Skin epidermis (tissue), 12 donors: ENCODE data around the gene MED1.
"Not testable (repeated sequence)": the region's sequence is repeated elsewhere in the genome, so short reads cannot be mapped to it uniquely, and the experiment has no call there.

ENCODE experiments used
- H3K27ac ChIP-seq, 21 experiments: fragments of 200-600 bp; sonication (generic) in 11 of 21; one replicate each; pipeline ENCODE4 v1.5.0; 2020; ENCODE audit warnings: mild to moderate bottlenecking in 3 of 21, inconsistent platforms in 2 of 21, moderate library complexity in 2 of 21
- H3K4me3 ChIP-seq, 7 experiments: fragments of 200-600 bp; sonication (generic) in 2 of 7; one replicate each; pipeline ENCODE4 v1.5.0; 2020; ENCODE audit warnings: inconsistent platforms in 2 of 7, mild to moderate bottlenecking in 2 of 7, moderate library complexity in 1 of 7

Gene MED1

DNA sequence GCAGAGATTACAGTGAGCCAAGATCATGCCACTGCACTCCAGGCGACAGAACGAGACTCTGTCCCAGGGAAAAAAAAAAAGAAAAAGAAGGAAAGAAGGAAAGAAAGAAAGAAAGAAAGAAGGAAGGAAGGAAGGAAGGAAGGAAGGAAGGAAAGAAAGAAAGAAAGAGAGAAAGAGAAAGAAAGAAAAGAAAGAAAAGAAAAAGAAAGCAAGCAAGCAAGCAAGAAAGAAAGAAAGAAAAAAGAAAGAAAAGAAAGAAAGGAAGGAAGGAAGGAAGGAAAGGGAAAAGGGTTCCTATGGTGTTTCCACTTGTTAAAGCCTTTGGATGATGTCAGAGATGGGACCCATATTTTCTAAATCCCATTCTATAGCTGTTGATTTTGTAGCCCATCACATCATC, 11.2 kb downstream of the MED1 start:
- H3K27ac ChIP-seq, H3K4me3 ChIP-seq: not testable (repeated sequence)

DNA sequence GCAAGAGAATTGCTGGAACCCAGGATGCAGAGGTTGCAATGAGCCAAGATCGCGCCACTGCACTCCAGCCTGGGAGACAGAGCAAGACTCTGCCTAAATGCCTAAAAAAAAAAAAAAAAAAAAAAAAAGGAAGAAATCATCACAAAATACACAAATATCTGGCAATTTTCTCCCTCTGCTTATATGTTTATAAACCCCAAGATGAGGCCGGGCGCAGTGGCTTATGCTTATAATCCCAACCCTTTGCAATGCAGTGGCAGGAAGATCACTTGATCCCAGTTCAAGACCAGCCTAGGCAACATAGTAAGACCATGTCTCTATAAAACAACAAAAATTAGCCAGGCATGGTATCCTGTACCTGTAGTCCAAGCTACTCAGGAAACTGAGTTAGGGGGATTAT, 21.5 kb downstream of the MED1 start:
- Histone ChIP-seq H3K27ac (no peak overlapping the region), H3K4me3 (no peak overlapping the region)

DNA sequence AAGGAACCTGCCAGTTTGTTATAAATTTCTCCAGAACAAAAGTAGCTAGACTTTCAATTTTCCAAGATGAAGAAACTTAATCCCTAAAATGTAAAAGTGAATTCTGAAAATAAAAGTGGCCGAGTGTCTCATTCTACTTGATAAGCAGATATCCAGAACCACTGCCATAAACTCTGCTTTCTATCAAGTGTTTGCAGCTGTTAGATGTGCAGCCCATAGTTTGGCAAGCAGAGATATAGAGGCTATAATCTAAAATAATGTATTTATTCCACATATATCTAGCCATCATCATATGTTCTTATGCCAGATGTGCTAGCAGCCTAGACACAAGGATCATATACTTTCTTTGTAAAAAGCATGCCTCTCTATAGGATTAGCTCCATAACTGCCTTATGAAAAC, 34.9 kb downstream of the MED1 start:
- H3K27ac ChIP-seq: no peak overlapping the region
- H3K4me3 ChIP-seq: no peak overlapping the region

DNA sequence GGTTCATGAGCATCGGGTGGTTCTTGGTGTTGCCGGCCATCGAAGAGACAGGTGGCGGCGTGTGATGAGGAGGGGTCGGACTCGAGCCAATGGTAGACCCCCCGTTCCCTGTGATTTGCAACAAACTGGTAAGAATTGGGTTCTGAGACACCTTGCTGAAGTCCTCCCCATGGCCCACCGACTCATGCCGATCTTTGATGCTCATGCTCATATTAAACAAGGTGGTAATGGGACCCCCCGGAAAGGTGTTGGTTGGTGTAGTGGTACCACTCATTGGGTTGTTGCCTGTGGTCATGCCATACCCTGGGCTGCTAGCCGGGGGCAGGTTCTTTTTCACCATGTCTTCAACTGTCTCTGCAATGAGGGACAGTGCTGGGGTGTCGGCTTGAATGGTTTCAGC, 40.8 kb downstream of the MED1 start:
- H3K4me3 ChIP-seq: no peak overlapping the region
- no peak overlapping the region for H3K27ac ChIP-seq

DNA sequence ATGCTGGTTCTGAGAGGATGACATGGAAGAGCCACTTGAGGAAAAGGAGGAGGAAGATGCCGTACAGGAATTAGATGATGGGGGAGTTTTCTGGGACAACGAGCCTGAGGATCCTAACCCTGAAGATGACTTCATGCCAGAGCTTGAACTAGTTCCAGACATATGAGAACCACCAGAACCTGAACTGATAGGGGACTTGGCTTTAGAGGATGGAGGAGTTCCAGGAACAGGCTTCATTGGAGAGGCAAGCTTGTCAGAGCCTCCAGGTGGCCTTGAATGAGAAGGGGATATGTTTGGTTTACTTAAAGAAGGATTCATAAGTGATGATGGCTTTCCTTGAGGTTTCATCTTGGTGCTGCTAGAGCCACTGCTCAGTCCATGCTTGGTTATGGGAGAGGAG, 42.7 kb downstream of the MED1 start:
- H3K27ac ChIP-seq: no peak overlapping the region
- no peak overlapping the region for H3K4me3 ChIP-seq

DNA sequence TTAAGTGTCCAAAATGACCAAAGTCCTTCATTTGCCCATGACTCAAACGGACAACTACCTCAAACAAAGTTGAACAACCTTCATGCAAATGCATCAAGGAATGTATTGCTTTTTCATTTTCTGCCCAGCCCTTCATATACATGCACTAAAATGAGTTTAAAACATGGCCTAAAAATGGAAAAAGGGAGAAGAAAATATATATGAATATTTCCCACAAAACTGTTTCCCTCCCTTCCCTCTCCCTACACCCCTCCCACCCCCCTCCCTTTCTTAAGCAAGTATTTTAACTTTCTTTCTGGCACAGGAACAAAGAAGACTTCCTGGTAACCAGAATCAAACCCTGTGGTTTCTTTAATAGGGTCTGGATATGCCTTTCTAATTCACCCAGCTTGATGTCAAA, 44.1 kb downstream of the MED1 start:
- no peak overlapping the region for H3K27ac ChIP-seq
- H3K4me3 ChIP-seq: no peak overlapping the region

DNA sequence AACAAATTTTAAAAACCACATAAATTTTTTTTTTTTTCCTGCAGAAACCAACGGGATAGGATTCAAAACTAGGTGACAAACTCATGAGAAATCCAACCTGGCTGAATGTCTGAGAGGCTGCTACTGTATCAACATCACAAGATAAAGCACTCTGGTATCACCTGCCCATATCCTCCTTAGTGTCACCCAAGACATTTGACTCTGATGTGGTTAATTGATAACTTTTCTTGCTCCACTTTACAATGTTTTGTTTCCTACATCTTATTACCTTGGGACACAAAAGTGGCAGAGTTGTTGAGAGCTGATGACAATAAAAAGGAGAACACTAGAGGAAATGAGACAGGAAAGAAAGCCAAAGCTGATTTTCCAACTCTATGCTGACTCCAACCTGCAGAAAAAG, 45.6 kb downstream of the MED1 start:
- no peak overlapping the region for H3K4me3 ChIP-seq
- H3K27ac ChIP-seq: peak overlapping the region in 6 of 21 experiments; percentile 17 to 63 (median 34)

DNA sequence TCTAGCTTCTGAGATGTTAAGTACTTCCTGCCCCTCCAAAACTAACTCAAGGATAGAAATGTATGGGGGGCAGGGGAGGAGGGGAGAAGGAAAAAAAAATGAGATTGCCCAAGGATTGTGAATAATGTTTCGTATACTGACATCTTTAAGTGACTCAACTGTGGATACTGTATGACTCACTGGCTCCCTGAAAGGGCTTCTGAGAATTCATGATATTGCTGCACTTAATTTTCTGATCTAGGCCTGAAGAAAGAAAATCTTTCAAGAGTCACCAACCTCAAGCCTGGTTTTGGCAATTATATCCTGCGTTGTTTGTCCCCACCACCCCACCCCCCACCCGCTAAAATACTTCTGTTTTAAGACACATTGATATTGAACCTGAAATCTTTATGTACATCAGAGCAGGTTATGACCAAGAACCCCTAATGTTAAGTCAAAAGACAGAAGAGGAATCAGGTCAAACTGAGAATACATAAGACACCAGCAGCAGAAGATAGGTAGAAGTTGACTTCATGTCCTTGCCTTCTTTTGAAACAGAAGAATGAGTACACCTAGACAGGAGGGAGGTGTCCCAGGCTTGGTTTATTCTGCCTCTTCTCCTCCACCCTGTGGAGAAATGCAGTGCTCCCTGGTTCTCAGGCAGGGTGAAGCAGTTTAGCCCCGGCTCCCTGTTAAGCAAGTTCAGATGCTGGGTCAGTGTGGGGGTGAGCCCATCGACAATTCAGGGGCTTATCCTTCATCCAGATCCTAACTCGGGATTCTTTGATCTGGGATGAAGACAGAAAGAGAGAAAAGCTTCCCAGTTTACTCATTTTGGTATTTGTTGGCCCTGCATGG, 46.3 kb downstream of the MED1 start:
- H3K4me3 ChIP-seq: no peak overlapping the region
- H3K27ac ChIP-seq: peak overlapping the region in 6 of 21 experiments; percentile 14 to 63 (median 34)

DNA sequence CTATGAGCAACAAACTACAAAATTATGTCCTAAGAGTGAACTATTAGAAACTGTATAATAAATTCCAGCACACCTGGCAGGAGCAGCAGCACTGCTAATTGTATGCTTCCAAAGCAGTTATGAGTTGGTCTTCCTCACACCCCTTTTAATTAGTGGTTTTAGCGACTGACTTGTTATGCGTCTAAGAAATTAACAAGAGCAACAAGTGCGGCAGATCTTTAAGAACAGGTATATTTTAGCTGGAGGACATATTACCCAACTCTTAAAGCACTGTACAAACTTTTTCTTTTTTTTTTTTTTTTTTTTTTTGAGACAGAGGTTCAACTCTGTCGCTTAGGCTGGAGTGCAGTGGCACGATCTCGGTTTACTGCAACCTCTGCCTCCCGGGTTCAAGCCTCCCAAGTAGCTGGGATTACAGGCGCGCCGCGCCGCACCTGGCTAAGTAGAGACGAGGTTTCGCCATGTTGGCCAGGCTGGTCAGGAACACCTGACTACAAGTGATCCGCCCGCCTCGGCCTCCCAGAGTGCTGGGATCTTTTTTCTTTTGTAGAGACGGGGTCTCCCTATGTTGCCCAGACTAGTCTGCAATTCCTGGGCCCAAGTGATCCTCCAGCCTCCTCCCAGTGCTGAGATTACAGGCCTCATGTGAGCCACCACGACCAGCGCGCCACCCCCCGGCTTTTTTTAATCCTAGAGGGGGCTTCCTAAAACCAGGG, 48.0 kb downstream of the MED1 start:
- peak overlapping the region in 1 of 7 experiments; percentile 94 for H3K4me3 ChIP-seq
- H3K27ac ChIP-seq: peak overlapping the region in 1 of 21 experiments; percentile 25

DNA sequence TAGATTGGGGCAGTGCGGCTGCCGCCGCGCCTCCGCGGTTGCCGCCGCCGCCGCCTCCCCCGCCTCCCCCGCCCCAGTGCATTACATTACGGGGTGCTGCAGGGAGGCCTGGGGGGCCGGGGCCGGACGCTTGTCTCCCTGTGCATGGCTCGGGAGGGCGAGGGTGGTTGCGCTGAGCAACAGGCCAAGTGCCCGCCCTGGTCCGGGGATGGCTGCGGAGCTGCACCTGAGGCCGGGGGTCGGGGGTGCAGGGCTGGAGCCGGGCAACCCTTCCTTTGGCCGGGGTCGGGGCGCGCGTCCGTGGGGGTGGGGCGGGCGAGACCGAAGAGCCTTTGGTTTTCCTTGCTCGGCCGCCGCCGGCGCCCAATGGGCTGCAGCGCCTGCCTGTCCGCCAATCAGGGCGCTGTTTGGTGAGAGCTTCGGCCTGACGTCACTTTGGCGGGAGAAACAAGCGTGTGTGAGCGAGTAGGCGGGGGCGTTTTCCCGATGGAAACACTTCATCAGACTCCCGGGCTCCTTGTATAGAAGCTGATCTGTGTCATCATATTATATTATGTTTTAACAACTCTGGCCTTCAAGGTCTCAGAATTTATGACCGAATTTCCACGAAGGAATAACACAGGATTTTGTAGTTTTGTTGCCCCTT, 48.7 kb downstream of the MED1 start:
- peak overlapping the region; percentile 83 to 99 (median 89) for H3K4me3 ChIP-seq
- H3K27ac ChIP-seq: peak overlapping the region; percentile 45 to 95 (median 89)

DNA sequence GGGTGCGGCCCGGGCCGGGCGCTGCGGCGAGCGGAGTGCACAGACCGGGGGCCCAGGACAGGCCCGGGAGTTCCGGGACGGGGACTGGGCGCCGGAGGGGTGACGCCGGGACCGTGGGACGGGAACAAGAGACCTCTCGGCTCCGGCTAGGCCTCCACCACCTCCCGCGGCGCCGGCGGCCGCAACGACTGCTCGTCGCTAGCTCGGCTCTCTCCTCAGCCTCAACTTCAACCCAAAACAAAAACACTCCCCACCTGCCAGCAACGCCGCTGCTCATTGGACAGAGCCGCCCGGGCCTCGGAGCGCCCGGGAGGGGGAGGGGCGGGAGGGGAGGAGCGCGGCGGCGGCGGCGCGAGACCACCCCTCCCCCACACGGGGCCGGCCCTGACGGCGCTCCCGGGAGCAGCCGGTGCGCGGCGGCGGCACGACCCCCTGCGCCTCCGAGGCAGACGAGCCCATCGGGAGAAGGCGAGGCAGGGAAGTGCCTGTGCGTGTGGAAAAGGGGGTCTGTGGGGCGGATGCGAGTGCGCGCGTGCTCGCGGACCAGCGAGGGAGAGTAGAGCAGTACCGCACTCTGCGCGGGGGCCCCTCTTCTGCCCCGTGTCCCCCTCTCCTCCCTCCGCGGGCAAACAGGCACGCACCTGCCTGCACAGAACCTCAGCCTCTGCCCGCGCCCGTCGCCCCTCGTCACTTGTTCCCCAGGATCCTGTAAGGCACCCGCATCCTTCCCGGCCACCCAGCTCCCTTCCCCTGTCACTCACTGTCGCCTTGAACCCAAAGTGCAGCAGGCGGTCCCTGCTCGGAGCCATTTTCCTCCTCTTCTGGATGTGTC, 49.4 kb downstream of the MED1 start, which contains the start of gene FBXL20:
Gene FBXL20 (minus strand): TSS at position 215 of the 832 bp plus-strand sequence. CDS start 224 bp downstream, outside the sequence.
- peak within 1 kb of the TSS; percentile 60 to 95 (median 89) for H3K27ac ChIP-seq
- peak within 1 kb of the TSS; percentile 83 to 99 (median 89) for H3K4me3 ChIP-seq

DNA sequence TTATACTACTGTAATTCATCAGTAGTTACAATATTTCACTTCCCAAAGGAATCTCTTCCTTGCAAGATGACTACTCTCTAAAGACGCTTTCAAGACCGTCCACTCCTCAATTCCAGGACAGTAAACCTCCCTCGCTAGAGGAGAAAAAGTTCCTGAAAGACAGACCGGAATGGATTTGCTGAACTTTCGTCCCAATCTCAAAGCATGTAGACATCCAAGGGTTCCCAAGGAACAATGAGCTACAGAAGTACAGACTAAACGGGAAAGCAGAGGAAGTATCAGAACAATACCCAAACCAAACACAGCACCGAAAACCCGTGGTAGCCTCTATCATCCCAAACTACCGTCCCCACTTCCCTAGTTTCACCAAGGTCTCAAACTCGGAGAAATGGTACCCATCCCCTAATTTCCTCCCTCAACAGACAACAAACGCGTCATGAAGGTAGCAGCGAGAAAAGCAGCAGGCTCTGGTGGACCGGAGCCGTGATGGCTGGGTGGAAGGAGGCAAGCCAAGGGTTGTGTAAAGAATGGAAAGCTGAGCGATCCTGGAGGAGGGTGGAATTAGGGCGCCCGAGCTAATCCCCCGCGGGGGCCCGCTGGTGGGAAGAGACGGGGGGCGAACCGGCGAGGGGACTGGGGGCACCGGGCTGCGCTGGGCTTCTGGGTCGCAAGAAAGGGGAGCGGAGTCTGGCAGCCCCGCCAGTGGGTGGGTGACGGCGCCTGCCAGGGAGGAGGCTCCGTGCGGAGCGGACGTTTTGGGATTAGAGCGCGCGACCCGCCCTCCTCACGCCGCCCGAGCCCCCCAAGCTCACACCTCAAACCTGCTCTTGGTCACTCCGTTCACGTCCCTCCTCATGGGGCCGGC, 50.3 kb downstream of the MED1 start:
- Histone ChIP-seq H3K27ac (peak overlapping the region; percentile 60 to 95 (median 89)), H3K4me3 (peak overlapping the region; percentile 83 to 99 (median 89))

DNA sequence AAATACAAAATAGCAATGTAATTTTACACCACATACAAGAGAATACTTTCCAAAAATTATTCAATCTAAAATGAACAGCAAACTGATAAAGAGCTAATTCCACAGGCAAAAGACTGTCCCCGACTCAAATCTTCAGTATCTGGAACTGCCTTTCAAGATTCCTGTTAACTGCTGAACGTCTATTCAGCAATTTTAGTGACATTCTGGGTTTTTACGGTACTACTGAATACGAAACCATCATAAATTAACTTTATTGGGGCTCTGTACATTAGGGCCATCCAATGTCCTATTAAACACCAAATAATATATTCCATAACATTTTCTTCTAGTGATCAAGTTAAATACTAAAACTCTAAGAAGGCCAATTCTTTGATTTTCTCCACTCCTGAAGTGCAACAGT, 51.3 kb downstream of the MED1 start:
- Histone ChIP-seq H3K27ac (peak overlapping the region in 2 of 21 experiments; percentile 42 to 85), H3K4me3 (no peak overlapping the region)

DNA sequence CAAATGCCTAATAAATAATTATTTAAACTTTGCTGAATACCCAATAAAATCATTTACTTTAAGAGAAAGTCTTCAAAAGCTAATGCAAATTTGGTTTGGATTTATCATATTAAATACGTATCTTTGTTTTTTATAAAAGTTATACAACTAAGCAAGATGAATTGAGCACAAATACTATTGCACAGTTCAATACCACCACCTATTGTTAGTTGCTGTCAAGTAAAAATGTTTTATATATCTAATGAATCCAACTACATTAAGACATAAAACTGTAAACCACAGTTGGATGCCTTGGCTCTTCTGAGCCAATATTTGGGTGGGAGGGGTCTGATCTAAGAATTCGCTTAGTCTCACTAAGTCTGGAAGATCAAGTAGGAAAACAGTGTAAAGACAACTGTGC, 57.3 kb downstream of the MED1 start:
- no peak overlapping the region for H3K27ac ChIP-seq
- H3K4me3 ChIP-seq: no peak overlapping the region

DNA sequence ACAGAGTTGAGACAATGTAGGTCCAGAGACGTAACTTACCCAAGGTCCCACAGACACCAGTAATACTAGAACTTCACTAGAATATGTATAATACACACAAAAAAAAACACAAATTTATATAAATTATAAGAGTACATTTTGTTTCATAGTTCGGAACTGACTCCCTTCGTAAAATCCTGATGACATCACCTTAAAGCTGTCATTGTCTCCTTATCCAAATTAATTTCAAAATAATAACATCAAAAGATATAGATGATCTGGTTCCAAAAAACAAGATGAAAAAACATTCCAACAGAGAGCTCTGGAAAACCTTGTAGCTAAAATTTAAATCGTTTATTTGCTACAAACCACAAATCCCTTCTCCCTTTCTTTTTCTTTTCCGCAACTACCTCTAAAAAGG, 59.6 kb downstream of the MED1 start:
- Histone ChIP-seq H3K27ac (no peak overlapping the region), H3K4me3 (no peak overlapping the region)

DNA sequence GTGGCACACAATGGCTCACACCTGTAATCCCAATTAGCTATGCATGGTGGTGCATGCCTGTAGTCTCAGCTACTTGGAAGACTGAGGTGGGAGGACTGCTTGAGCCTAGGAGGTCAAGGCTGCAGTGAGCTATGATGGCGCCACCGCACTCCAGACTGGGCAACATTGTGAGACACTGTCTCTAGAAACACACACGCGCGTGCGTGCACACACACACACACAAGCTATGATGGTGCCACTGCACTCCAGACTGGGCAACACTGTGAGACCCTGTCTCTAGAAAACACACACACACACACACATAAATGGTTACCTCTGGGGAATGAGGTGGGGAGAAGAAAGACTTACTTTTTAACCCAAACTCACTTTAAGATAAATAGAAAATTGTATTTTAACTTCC, 66.0 kb downstream of the MED1 start:
- no peak overlapping the region for H3K4me3 ChIP-seq

DNA sequence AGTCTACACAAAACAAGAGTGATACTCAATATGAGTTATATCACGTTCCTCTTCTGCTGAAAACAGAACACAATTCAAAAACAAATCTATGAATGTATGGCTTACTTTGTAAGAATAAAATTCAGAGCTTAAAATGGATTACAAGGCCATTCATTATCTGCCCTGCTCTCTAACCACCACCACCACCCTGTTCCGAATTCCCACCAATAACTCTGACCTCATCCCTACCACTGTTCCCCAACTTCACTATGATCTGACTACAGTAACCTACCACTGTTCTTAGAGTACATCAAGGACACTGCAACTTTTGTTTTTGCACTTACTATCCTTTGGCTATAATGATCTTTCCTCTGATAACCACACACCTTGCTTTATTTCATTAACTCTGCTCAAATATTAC, 70.9 kb downstream of the MED1 start:
- no peak overlapping the region for H3K4me3 ChIP-seq
- no peak overlapping the region for H3K27ac ChIP-seq

More for the DNA sequence above, 66.0 kb downstream of the MED1 start:
- H3K27ac ChIP-seq: no peak overlapping the region

DNA sequence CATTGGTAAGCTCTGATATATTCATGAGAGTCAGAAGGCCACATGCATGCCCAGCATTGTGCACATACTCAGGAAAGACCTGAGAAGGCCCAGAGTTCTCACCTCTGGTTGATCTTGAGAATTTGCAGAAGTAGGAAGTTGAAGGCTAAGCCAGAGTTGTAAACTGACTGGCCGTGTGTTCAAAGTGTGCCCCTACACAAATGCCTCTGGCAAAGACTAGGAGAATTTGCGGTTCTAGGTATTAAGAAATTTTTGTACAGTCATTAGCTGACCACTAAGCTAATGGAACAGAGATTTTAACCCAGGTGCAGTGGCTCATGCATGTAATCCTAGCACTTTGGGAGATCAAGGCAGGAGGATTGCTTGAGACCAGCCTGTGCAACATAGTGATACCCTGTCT, 74.6 kb downstream of the MED1 start:
- Histone ChIP-seq H3K27ac (no peak overlapping the region), H3K4me3 (no peak overlapping the region)

DNA sequence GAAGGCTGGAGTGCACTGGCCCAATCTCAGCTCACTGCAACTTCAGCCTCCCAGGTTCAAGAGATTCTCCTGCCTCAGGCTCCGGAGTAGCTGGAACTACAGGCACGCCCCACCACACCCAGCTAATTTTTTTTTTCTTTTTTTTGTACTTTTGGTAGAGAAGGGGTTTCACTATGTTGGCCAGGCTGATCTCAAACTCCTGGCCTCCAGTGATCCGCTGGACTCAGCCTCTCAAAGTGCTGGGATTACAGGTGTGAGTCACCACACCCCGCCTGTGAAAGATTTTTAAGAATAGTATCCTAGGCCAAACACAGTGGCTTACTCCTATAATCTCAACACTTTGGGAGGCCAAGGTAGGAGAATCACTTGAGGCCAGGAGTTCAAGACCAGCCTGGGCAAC, 83.3 kb downstream of the MED1 start:
- H3K27ac ChIP-seq, H3K4me3 ChIP-seq: not testable (repeated sequence)
